GM19455 (cell line): Measurements from ENCODE around the gene SH3TC2.

Experiments
- ATAC-seq: cut with Tn5 transposase; IDR thresholded peaks from one replicate; pipeline ENCODE4 v1.9.1; 2021; ENCODE audit not compliant: unreplicated experiment

Gene SH3TC2

GRCh38 chr5:149030838-149031397, 31.9 kb downstream of the SH3TC2 start:
- ATAC-seq: no peak

- ATAC-seq: no peak
Measured at GRCh38 chr5:149030392-149030791, 32.5 kb downstream of the SH3TC2 start.

GRCh38 chr5:149028984-149029383, 33.9 kb downstream of the SH3TC2 start:
- no peak for ATAC-seq

GRCh38 chr5:149028161-149028560, 34.7 kb downstream of the SH3TC2 start:
- ATAC-seq: no peak

GRCh38 chr5:149027636-149028035, 35.2 kb downstream of the SH3TC2 start:
- no peak for ATAC-seq

GRCh38 chr5:149024943-149025342, 37.9 kb downstream of the SH3TC2 start:
- no peak for ATAC-seq

- ATAC-seq: no peak
Measured at GRCh38 chr5:149024477-149024876, 38.4 kb downstream of the SH3TC2 start.

GRCh38 chr5:149022200-149022599, 40.7 kb downstream of the SH3TC2 start:
- ATAC-seq: no peak

- ATAC-seq: no peak
Measured at GRCh38 chr5:149019679-149020078, 43.2 kb downstream of the SH3TC2 start.

- ATAC-seq: no peak
Measured at GRCh38 chr5:149018909-149019443, 43.9 kb downstream of the SH3TC2 start.

- no peak for ATAC-seq
Measured at GRCh38 chr5:149017636-149018035, 45.2 kb downstream of the SH3TC2 start.

GRCh38 chr5:149015561-149015960, 47.3 kb downstream of the SH3TC2 start:
- ATAC-seq: no peak

GRCh38 chr5:149015126-149015525, 47.7 kb downstream of the SH3TC2 start:
- no peak for ATAC-seq

GRCh38 chr5:149014571-149015031, 48.3 kb downstream of the SH3TC2 start:
- ATAC-seq: no peak

- ATAC-seq: no peak
Measured at GRCh38 chr5:149013796-149014195, 49.1 kb downstream of the SH3TC2 start.

- ATAC-seq: no peak
Measured at GRCh38 chr5:149012350-149012749, 50.5 kb downstream of the SH3TC2 start.

- no peak for ATAC-seq
Measured at GRCh38 chr5:149011728-149012127, 51.1 kb downstream of the SH3TC2 start.

- ATAC-seq: no peak
Measured at GRCh38 chr5:149011084-149011483, 51.8 kb downstream of the SH3TC2 start.

- no peak for ATAC-seq
Measured at GRCh38 chr5:149007174-149007573, 55.7 kb downstream of the SH3TC2 start.

GRCh38 chr5:149006426-149006825, 56.4 kb downstream of the SH3TC2 start:
- no peak for ATAC-seq

GRCh38 chr5:149005077-149005892, 57.6 kb downstream of the SH3TC2 start:
- ATAC-seq: no peak

- ATAC-seq: no peak
Measured at GRCh38 chr5:149004559-149004958, 58.3 kb downstream of the SH3TC2 start.
